ENCODE results near the gene SESN1.

SESN1 gene

DNA sequence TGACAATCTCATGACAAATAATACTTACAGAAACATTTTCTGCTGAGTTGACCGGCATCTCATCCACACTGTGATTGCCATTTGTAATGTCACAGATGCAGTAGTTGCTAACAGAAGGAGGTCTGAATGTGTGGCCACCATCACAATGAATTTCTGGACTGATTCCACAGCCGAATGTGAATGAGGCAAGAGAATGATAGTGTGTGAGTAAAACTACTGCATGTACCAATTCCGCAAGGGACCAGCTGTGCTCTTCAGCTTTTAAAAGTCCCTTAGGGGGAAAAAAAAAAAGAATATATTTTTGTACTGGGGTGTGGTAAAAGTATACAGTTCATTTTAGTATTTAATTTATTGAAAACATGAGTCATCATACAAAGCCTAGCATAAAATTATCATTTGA, 96.2 kb downstream of the SESN1 start:
- TF ChIP-seq, protein P1, sequence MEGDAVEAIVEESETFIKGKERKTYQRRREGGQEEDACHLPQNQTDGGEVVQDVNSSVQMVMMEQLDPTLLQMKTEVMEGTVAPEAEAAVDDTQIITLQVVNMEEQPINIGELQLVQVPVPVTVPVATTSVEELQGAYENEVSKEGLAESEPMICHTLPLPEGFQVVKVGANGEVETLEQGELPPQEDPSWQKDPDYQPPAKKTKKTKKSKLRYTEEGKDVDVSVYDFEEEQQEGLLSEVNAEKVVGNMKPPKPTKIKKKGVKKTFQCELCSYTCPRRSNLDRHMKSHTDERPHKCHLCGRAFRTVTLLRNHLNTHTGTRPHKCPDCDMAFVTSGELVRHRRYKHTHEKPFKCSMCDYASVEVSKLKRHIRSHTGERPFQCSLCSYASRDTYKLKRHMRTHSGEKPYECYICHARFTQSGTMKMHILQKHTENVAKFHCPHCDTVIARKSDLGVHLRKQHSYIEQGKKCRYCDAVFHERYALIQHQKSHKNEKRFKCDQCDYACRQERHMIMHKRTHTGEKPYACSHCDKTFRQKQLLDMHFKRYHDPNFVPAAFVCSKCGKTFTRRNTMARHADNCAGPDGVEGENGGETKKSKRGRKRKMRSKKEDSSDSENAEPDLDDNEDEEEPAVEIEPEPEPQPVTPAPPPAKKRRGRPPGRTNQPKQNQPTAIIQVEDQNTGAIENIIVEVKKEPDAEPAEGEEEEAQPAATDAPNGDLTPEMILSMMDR (IDR thresholded peaks at IDR 0.05; ENCODE audit: low read depth, low read length) = no peak
- no peak for DNase-seq
- Histone ChIP-seq H3K36me3 (peaks cover 56% of the 10 kb centered on the region), H3K27ac (no peak overlapping the region), H3K27me3 (ENCODE audit: insufficient read depth, low read depth, severe bottlenecking) (no peaks in the 10 kb centered on the region), H3K9me3 (ENCODE audit: severe bottlenecking) (no peaks in the 10 kb centered on the region), H3K4me3 (ENCODE audit: low read depth, low read length) (no peak overlapping the region)

- TF ChIP-seq, protein P1 (IDR thresholded peaks at IDR 0.05; ENCODE audit: low read depth, low read length) = no peak
- Histone ChIP-seq H3K9me3 (ENCODE audit: severe bottlenecking) (no peaks in the 10 kb centered on the region), H3K4me3 (ENCODE audit: low read depth, low read length) (no peak overlapping the region), H3K27ac (no peak overlapping the region), H3K36me3 (peaks cover 79% of the 10 kb centered on the region), H3K27me3 (ENCODE audit: insufficient read depth, low read depth, severe bottlenecking) (no peaks in the 10 kb centered on the region)
- DNase-seq = no peak
Observed at GRCh38 chr6:108996208-108996607, 98.4 kb downstream of the SESN1 start.

- no peaks in the 10 kb centered on the region for H3K9me3 ChIP-seq (ENCODE audit: severe bottlenecking)
- TF ChIP-seq, protein P1 (IDR thresholded peaks at IDR 0.05; ENCODE audit: low read depth, low read length) = no peak
- no peak overlapping the region for H3K4me3 ChIP-seq (ENCODE audit: low read depth, low read length)
- no peaks in the 10 kb centered on the region for H3K27me3 ChIP-seq (ENCODE audit: insufficient read depth, low read depth, severe bottlenecking)
- peaks cover 83% of the 10 kb centered on the region for H3K36me3 ChIP-seq
- no peak for DNase-seq
- no peak overlapping the region for H3K27ac ChIP-seq
Observed at GRCh38 chr6:108995296-108995695, 99.3 kb downstream of the SESN1 start.

DNA sequence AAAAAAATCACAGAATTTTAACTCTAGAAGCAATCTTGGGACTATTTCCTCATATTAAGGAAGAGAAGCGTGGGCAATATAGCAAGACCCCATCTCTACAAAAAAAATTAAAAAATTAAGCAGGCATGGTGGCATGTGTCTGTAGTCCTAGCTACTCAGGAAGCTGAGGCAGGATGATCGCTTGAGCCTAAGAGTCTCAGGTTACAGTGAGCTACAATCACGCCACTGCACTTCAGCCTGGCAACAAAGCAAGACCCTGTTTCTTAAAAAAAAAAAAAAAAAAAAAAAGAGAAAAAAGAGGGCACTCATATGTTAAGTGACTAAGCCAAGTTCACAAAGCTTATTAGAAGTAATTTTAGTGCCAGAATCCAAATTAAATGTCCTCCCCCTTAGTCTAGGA, 100.8 kb downstream of the SESN1 start:
- Histone ChIP-seq H3K9me3 (ENCODE audit: severe bottlenecking) (no peaks in the 10 kb centered on the region), H3K27ac (no peak overlapping the region), H3K4me3 (ENCODE audit: low read depth, low read length) (no peak overlapping the region), H3K36me3 (peaks cover 80% of the 10 kb centered on the region), H3K27me3 (ENCODE audit: insufficient read depth, low read depth, severe bottlenecking) (no peaks in the 10 kb centered on the region)
- no peak for DNase-seq
- TF ChIP-seq, protein P1 (IDR thresholded peaks at IDR 0.05; ENCODE audit: low read depth, low read length) = no peak

- Histone ChIP-seq H3K27me3 (ENCODE audit: insufficient read depth, low read depth, severe bottlenecking) (no peaks in the 10 kb centered on the region), H3K36me3 (peaks cover 75% of the 10 kb centered on the region), H3K9me3 (ENCODE audit: severe bottlenecking) (no peaks in the 10 kb centered on the region), H3K27ac (no peak overlapping the region), H3K4me3 (ENCODE audit: low read depth, low read length) (no peak overlapping the region)
- no peak for DNase-seq
- TF ChIP-seq, protein P1 (IDR thresholded peaks at IDR 0.05; ENCODE audit: low read depth, low read length) = no peak
Observed at GRCh38 chr6:108989700-108990099, 104.9 kb downstream of the SESN1 start.

DNA sequence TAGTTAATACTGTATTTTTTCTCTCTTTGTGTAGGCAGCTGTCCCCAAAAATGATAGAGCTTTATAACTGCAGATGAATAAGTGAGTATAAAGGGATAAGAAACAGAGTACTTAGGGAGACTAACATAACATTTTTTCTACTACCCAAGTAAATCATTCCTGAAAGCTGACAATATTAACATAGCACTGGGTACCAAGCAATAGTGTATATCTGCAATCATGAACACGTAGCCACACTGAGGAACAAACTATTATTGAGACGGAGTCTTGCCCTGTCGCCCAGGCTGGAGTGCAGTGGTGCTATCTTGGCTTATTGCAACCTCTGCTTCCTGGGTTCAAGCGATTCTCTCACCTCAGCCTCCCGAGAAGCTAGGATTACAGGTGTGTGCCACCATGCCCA, 105.9 kb downstream of the SESN1 start:
- Histone ChIP-seq H3K9me3 (ENCODE audit: severe bottlenecking) (no peaks in the 10 kb centered on the region), H3K27me3 (ENCODE audit: insufficient read depth, low read depth, severe bottlenecking) (no peaks in the 10 kb centered on the region), H3K4me3 (ENCODE audit: low read depth, low read length) (no peak overlapping the region), H3K36me3 (peaks cover 69% of the 10 kb centered on the region), H3K27ac (no peak overlapping the region)
- TF ChIP-seq, protein P1 (IDR thresholded peaks at IDR 0.05; ENCODE audit: low read depth, low read length) = no peak
- DNase-seq = no peak

Measured in WERI-Rb-1 (cell line).